WTC11 (cell line): ENCODE measurements around the gene GNLY. TPM values are rescaled to one million over a fixed set of nuclear protein-coding genes. Genes with fewer than 3 reads are reported as not detected.

Experiments used
- ATAC-seq: fragments of 200-7000 bp; cut with Tn5 transposase; 2 replicates; pipeline ENCODE4 v1.10.0; 2021; ENCODE audit warnings: mild to moderate bottlenecking, moderate library complexity
- CTCF ChIA-PET: fragments of 300-600 bp; sonication (Branson Sonifier 250); formaldehyde crosslinking; loops from one replicate; lab custom pipeline; 2021; ENCODE audit warnings: antibody characterized with exemption; lab: Charles Lee
- POLR2A ChIA-PET: fragments of 350-600 bp; sonication (Branson Sonifier 250); formaldehyde crosslinking; loops from one replicate; lab custom pipeline; 2021; ENCODE audit warnings: antibody characterized with exemption; lab: Charles Lee
- DNase-seq: peaks from one replicate; pipeline ENCODE4 v3.0.0; 2021; ENCODE audit warnings: low spot score
- H3K27ac Mint-ChIP-seq: 2 replicates; pipeline ENCODE4 v1.8.0; 2021; ENCODE audit warnings: mixed read lengths
- H3K27me3 Mint-ChIP-seq: 2 replicates; pipeline ENCODE4 v1.8.0; 2021; ENCODE audit warnings: low read depth, mild to moderate bottlenecking, moderate library complexity, mixed read lengths
- H3K36me3 Mint-ChIP-seq: 2 replicates; pipeline ENCODE4 v1.8.0; 2021; ENCODE audit warnings: mixed read lengths
- H3K4me1 Mint-ChIP-seq: 2 replicates; pipeline ENCODE4 v1.8.0; 2022; ENCODE audit warnings: mixed read lengths
- H3K4me3 Mint-ChIP-seq: 2 replicates; pipeline ENCODE4 v1.8.0; 2021; ENCODE audit warnings: mild to moderate bottlenecking, moderate library complexity, mixed read lengths
- H3K9me3 Mint-ChIP-seq: 2 replicates; pipeline ENCODE4 v1.8.0; 2021; ENCODE audit warnings: mixed read lengths
- ARID4B ChIP-seq: sonication (generic); formaldehyde crosslinking; IDR thresholded peaks from 2 replicates; pipeline ENCODE4 v1.8.0; 2023; ENCODE audit warnings: missing genetic modification reagents, mild to moderate bottlenecking, borderline replicate concordance
- ATF2 ChIP-seq: sonication (generic); formaldehyde crosslinking; IDR thresholded peaks from 2 replicates; pipeline ENCODE4 v1.8.1; 2022; ENCODE audit warnings: low read depth, missing genetic modification reagents, borderline replicate concordance
- GABPB1 ChIP-seq: sonication (generic); formaldehyde crosslinking; IDR thresholded peaks from 2 replicates; pipeline ENCODE4 v1.8.1; 2023; ENCODE audit warnings: mild to moderate bottlenecking, missing genetic modification reagents
- HMGA2 ChIP-seq: fragments of 250-450 bp; sonication (Bioruptor Pico); IDR thresholded peaks from 2 replicates; pipeline ENCODE4 v1.4.0; 2021; ENCODE audit warnings: mild to moderate bottlenecking, moderate library complexity
- IRF1 ChIP-seq: sonication (generic); formaldehyde crosslinking; IDR thresholded peaks from 2 replicates; pipeline ENCODE4 v1.8.0; 2023; ENCODE audit warnings: missing genetic modification reagents
- KAT7 ChIP-seq: sonication (generic); formaldehyde crosslinking; IDR thresholded peaks from 2 replicates; pipeline ENCODE4 v1.8.1; 2023; ENCODE audit warnings: missing genetic modification reagents, mild to moderate bottlenecking, borderline replicate concordance
- MAX ChIP-seq: sonication (generic); formaldehyde crosslinking; IDR thresholded peaks from 2 replicates; pipeline ENCODE4 v1.8.0; 2022; ENCODE audit warnings: mild to moderate bottlenecking, missing genetic modification reagents
- NFE2L1 ChIP-seq: sonication (generic); formaldehyde crosslinking; IDR thresholded peaks from 2 replicates; pipeline ENCODE4 v1.8.1; 2023; ENCODE audit warnings: missing genetic modification reagents
- NR2C2 ChIP-seq: sonication (generic); formaldehyde crosslinking; IDR thresholded peaks from 2 replicates; pipeline ENCODE4 v1.8.0; 2022; ENCODE audit warnings: mild to moderate bottlenecking, missing genetic modification reagents
- OVOL2 ChIP-seq: fragments of 250-450 bp; sonication (Bioruptor Pico); IDR thresholded peaks from 2 replicates; pipeline ENCODE4 v1.9.0; 2021; ENCODE audit warnings: mild to moderate bottlenecking, borderline replicate concordance
- PREB ChIP-seq: sonication (generic); formaldehyde crosslinking; IDR thresholded peaks from 2 replicates; pipeline ENCODE4 v1.8.1; 2022; ENCODE audit warnings: mild to moderate bottlenecking, missing genetic modification reagents, moderate library complexity, borderline replicate concordance
- SOX15 ChIP-seq: fragments of 250-450 bp; sonication (Bioruptor Pico); IDR thresholded peaks from 2 replicates; pipeline ENCODE4 v1.9.0; 2021; ENCODE audit warnings: mild to moderate bottlenecking
- TEAD1 ChIP-seq: sonication (generic); formaldehyde crosslinking; IDR thresholded peaks from 2 replicates; pipeline ENCODE4 v1.8.0; 2022; ENCODE audit warnings: mild to moderate bottlenecking, missing genetic modification reagents
- USF1 ChIP-seq: sonication (generic); formaldehyde crosslinking; IDR thresholded peaks from 2 replicates; pipeline ENCODE4 v1.8.0; 2022; ENCODE audit warnings: mild to moderate bottlenecking, missing genetic modification reagents
- USF2 ChIP-seq: sonication (generic); formaldehyde crosslinking; IDR thresholded peaks from 2 replicates; pipeline ENCODE4 v1.8.1; 2023; ENCODE audit warnings: mild to moderate bottlenecking, missing genetic modification reagents, moderate library complexity
- ZBTB43 ChIP-seq: sonication (generic); formaldehyde crosslinking; IDR thresholded peaks from 2 replicates; pipeline ENCODE4 v1.8.1; 2023; ENCODE audit warnings: mild to moderate bottlenecking, missing genetic modification reagents
- ZNF121 ChIP-seq: sonication (generic); formaldehyde crosslinking; IDR thresholded peaks from 2 replicates; pipeline ENCODE4 v1.8.0; 2023; ENCODE audit warnings: missing genetic modification reagents
- ZNF396 ChIP-seq: fragments of 250-450 bp; sonication (Bioruptor Pico); IDR thresholded peaks from 2 replicates; pipeline ENCODE4 v1.8.0; 2021; ENCODE audit warnings: mild to moderate bottlenecking, moderate library complexity, borderline replicate concordance
- ZNF416 ChIP-seq: fragments of 250-450 bp; sonication (Bioruptor Pico); IDR thresholded peaks from 2 replicates; pipeline ENCODE4 v1.9.0; 2021; ENCODE audit warnings: mild to moderate bottlenecking, inconsistent platforms
- ZNF423 ChIP-seq: fragments of 250-450 bp; sonication (Bioruptor Pico); IDR thresholded peaks from 2 replicates; pipeline ENCODE4 v2.1.2; 2022; ENCODE audit warnings: mild to moderate bottlenecking, moderate library complexity
- ZNF671 ChIP-seq: fragments of 250-450 bp; sonication (Bioruptor Pico); IDR thresholded peaks from 2 replicates; pipeline ENCODE4 v1.8.0; 2021; ENCODE audit warnings: mild to moderate bottlenecking
- total RNA-seq: library from RNA; stranded (reverse); gene quantifications from 3 replicates; pipeline ENCODE4 v1.2.3, GENCODE V29; 2021

GNLY gene
- total RNA-seq, 1 experiment from 2014 or later, result not detected

GRCh38 chr2:85674417-85674816 lies 19.7 kb upstream of the GNLY start (continued):
- TF ChIP-seq ARID4B, result no peak

- no peak overlapping the region for H3K4me3 Mint-ChIP-seq
- no peak for DNase-seq
- H3K27ac Mint-ChIP-seq, result no peak overlapping the region
- TF ChIP-seq ZBTB43 (CRISPR knock-in tag) (no peak), PREB (no peak), GABPB1 (no peak), USF1 (CRISPR knock-in tag) (no peak), ZNF423 (no peak), ZNF671 (CRISPR knock-in tag) (no peak), HMGA2 (CRISPR knock-in tag) (no peak), MAX (CRISPR knock-in tag) (no peak), USF2 (CRISPR knock-in tag) (no peak), ZNF121 (CRISPR knock-in tag) (no peak), TEAD1 (CRISPR knock-in tag) (no peak), OVOL2 (CRISPR knock-in tag) (no peak), KAT7 (CRISPR knock-in tag) (no peak), ATF2 (CRISPR knock-in tag) (no peak), ZNF396 (CRISPR knock-in tag) (no peak), NFE2L1 (no peak), IRF1 (no peak), ZNF416 (CRISPR knock-in tag) (no peak), SOX15 (CRISPR knock-in tag) (no peak), NR2C2 (CRISPR knock-in tag) (no peak)
- POLR2A ChIA-PET, result interaction anchor here (0.6 kb wide), 1 partner anchor 366 kb away, joined by 3 read pairs; no protein-coding TSS in a partner anchor
- ATAC-seq, result no peak
- CTCF ChIA-PET, result interaction anchor here (1.3 to 1.5 kb wide), 3 partner anchors 26 to 53 kb away, joined by 3 to 6 read pairs (median 4); no protein-coding TSS in a partner anchor
- peaks cover 24% of the 10 kb centered on the region for H3K4me1 Mint-ChIP-seq
- H3K9me3 Mint-ChIP-seq, result peaks cover 4% of the 10 kb centered on the region; the same call in 1 of the 2 replicates
- peaks cover 3% of the 10 kb centered on the region for H3K27me3 Mint-ChIP-seq
- H3K36me3 Mint-ChIP-seq, result no peaks in the 10 kb centered on the region
Observed at GRCh38 chr2:85675427-85675826, 18.7 kb upstream of the GNLY start.
